Measurements from ENCODE around the gene RNFT2. TPM values are rescaled to one million over a fixed set of nuclear protein-coding genes. Genes with fewer than 3 reads are reported as not detected.

RNFT2 gene
- total RNA-seq, 1 experiment from 2014 or later = 12.3 TPM

GRCh38 chr12:116804051-116804450 is 65.9 kb downstream of the RNFT2 start:
- no peak for DNase-seq (ENCODE audit: low read depth, low spot score)
- no peak for TF ChIP-seq TCF7L2 (IDR thresholded peaks at IDR 0.05; ENCODE audit: low read depth, low read length)
- TF ChIP-seq SIN3A (IDR thresholded peaks at IDR 0.05; ENCODE audit: borderline replicate concordance, insufficient read depth, low read depth, low read length) = no peak
- TF ChIP-seq, protein P1, sequence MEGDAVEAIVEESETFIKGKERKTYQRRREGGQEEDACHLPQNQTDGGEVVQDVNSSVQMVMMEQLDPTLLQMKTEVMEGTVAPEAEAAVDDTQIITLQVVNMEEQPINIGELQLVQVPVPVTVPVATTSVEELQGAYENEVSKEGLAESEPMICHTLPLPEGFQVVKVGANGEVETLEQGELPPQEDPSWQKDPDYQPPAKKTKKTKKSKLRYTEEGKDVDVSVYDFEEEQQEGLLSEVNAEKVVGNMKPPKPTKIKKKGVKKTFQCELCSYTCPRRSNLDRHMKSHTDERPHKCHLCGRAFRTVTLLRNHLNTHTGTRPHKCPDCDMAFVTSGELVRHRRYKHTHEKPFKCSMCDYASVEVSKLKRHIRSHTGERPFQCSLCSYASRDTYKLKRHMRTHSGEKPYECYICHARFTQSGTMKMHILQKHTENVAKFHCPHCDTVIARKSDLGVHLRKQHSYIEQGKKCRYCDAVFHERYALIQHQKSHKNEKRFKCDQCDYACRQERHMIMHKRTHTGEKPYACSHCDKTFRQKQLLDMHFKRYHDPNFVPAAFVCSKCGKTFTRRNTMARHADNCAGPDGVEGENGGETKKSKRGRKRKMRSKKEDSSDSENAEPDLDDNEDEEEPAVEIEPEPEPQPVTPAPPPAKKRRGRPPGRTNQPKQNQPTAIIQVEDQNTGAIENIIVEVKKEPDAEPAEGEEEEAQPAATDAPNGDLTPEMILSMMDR (IDR thresholded peaks at IDR 0.05) = no peak
- TF ChIP-seq, protein P2, sequence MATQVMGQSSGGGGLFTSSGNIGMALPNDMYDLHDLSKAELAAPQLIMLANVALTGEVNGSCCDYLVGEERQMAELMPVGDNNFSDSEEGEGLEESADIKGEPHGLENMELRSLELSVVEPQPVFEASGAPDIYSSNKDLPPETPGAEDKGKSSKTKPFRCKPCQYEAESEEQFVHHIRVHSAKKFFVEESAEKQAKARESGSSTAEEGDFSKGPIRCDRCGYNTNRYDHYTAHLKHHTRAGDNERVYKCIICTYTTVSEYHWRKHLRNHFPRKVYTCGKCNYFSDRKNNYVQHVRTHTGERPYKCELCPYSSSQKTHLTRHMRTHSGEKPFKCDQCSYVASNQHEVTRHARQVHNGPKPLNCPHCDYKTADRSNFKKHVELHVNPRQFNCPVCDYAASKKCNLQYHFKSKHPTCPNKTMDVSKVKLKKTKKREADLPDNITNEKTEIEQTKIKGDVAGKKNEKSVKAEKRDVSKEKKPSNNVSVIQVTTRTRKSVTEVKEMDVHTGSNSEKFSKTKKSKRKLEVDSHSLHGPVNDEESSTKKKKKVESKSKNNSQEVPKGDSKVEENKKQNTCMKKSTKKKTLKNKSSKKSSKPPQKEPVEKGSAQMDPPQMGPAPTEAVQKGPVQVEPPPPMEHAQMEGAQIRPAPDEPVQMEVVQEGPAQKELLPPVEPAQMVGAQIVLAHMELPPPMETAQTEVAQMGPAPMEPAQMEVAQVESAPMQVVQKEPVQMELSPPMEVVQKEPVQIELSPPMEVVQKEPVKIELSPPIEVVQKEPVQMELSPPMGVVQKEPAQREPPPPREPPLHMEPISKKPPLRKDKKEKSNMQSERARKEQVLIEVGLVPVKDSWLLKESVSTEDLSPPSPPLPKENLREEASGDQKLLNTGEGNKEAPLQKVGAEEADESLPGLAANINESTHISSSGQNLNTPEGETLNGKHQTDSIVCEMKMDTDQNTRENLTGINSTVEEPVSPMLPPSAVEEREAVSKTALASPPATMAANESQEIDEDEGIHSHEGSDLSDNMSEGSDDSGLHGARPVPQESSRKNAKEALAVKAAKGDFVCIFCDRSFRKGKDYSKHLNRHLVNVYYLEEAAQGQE (IDR thresholded peaks at IDR 0.05; ENCODE audit: insufficient read depth in 1 of 2, low read depth in 2 of 2, low read length in 1 of 2) = no peak
- TF ChIP-seq POLR2AphosphoS5 (IDR thresholded peaks at IDR 0.05; ENCODE audit: low read depth, low read length) = no peak
- in situ Hi-C loops (cut with HindIII; ENCODE audit: low pct_unique_long_range_greater_than_20kb, low sequenced_read_pairs) (no loop called here), intact Hi-C loops (cut with micrococcal nuclease; ENCODE audit: unreplicated experiment) (no loop called here)
- H3K36me3 ChIP-seq (ENCODE audit: control insufficient read depth, insufficient read depth, low read length) = no peaks in the 10 kb centered on the region
- no peak for ATAC-seq
- no TSS peak for BruUV-seq (replicated peaks)
- POLR2A ChIA-PET = no interaction called here
- H3K9me3 ChIP-seq (ENCODE audit: control insufficient read depth, insufficient read depth, low read depth, low read length) = no peaks in the 10 kb centered on the region
- no peak overlapping the region for H3K27ac ChIP-seq (ENCODE audit: low read length)
- H3K4me1 ChIP-seq (ENCODE audit: control insufficient read depth, insufficient read depth, low read length) = no peaks in the 10 kb centered on the region
- no peaks in the 10 kb centered on the region for H3K27me3 ChIP-seq (ENCODE audit: control insufficient read depth, insufficient read depth, low read length)
- H3K4me3 ChIP-seq (ENCODE audit: low read depth in 2 of 2, low read length in 2 of 2) = no peak overlapping the region
- CTCF ChIA-PET = no interaction called here

DNA sequence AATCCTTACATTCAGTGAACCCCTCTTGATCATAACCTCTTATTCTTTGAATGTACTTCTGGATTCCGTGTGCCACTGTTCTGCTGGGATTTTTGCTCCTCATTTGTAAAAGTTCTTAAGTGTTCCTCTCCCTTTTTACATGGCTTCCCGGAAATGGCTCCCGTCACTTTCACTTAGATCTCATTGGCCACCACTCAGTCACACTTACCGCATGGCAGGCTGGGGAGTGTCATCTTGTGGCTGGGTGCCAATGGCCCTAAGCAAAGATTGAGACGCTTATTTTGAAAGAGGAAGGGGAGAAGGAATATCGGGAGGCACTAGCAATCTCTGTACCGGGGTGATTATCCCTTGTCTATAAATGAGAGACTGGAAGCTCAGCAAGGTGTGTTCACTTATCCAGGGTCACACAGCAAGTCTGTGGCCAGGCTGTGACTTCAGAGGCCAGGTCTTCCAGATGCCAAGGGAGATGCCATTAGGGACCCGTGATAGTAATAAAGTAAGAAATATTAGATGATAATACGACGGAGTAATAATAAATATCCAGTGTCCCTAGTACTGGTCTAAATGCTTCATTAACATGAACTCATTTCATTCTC is 68.8 kb downstream of the RNFT2 start:
- CTCF ChIA-PET = interaction anchor here (0.6 kb wide), 1 partner anchor 76 kb away, joined by 7 read pairs; no protein-coding TSS in a partner anchor
- H3K27ac ChIP-seq (ENCODE audit: low read length) = no peak overlapping the region
- H3K36me3 ChIP-seq (ENCODE audit: control insufficient read depth, insufficient read depth, low read length) = no peaks in the 10 kb centered on the region
- POLR2A ChIA-PET = no interaction called here
- H3K27me3 ChIP-seq (ENCODE audit: control insufficient read depth, insufficient read depth, low read length) = no peaks in the 10 kb centered on the region
- no peaks in the 10 kb centered on the region for H3K4me1 ChIP-seq (ENCODE audit: control insufficient read depth, insufficient read depth, low read length)
- ATAC-seq = no peak
- no peaks in the 10 kb centered on the region for H3K9me3 ChIP-seq (ENCODE audit: control insufficient read depth, insufficient read depth, low read depth, low read length)
- no peak for TF ChIP-seq TCF7L2 (IDR thresholded peaks at IDR 0.05; ENCODE audit: low read depth, low read length)
- TF ChIP-seq, protein P1 (IDR thresholded peaks at IDR 0.05) = no peak
- TF ChIP-seq SIN3A (IDR thresholded peaks at IDR 0.05; ENCODE audit: borderline replicate concordance, insufficient read depth, low read depth, low read length) = no peak
- TF ChIP-seq POLR2AphosphoS5 (IDR thresholded peaks at IDR 0.05; ENCODE audit: low read depth, low read length) = no peak
- TF ChIP-seq, protein P2 (IDR thresholded peaks at IDR 0.05; ENCODE audit: insufficient read depth in 1 of 2, low read depth in 2 of 2, low read length in 1 of 2) = no peak
- intact Hi-C loops (cut with micrococcal nuclease; ENCODE audit: unreplicated experiment) = no loop called here
- no peak overlapping the region for H3K4me3 ChIP-seq (ENCODE audit: low read depth in 2 of 2, low read length in 2 of 2)
- BruUV-seq (replicated peaks) = no TSS peak
- DNase-seq (ENCODE audit: low read depth, low spot score) = no peak
- in situ Hi-C loops (cut with HindIII; ENCODE audit: low pct_unique_long_range_greater_than_20kb, low sequenced_read_pairs) = no loop called here

Measured in Panc1 (cell line).